DOHH2 (cell line): ENCODE results near the gene RER1.

ENCODE experiments used
- H3F3A ChIP-seq: fragments of 200-600 bp; sonication (generic), shearing (Covaris generic); 2 replicates; pipeline ENCODE4 v1.6.0; 2016; ENCODE audit warnings: antibody characterized with exemption, mild to moderate bottlenecking; ENCODE audit not compliant: control insufficient read depth, insufficient read depth
- H3K27ac ChIP-seq: fragments of 200-600 bp; sonication (generic); 2 replicates; pipeline ENCODE4 v1.5.1; 2014; ENCODE audit warnings: low read depth, mild to moderate bottlenecking, low read length, moderate library complexity
- H3K27me3 ChIP-seq: fragments of 200-600 bp; sonication (generic); 2 replicates; pipeline ENCODE4 v1.6.1; 2014; ENCODE audit warnings: mild to moderate bottlenecking, low read length, mixed read lengths; ENCODE audit not compliant: control insufficient read depth
- H3K36me3 ChIP-seq: fragments of 200-600 bp; sonication (generic); 2 replicates; pipeline ENCODE4 v1.6.1; 2014; ENCODE audit warnings: mild to moderate bottlenecking, low read length, moderate library complexity, mixed read lengths; ENCODE audit not compliant: control insufficient read depth
- H3K4me1 ChIP-seq: fragments of 200-600 bp; sonication (generic); 2 replicates; pipeline ENCODE4 v1.6.1; 2014; ENCODE audit warnings: mild to moderate bottlenecking, low read length, mixed read lengths; ENCODE audit not compliant: control insufficient read depth
- H3K4me2 ChIP-seq: fragments of 200-600 bp; sonication (generic); 2 replicates; pipeline ENCODE4 v1.6.0; 2014; ENCODE audit warnings: mild to moderate bottlenecking, low read length, moderate library complexity
- H3K4me3 ChIP-seq: fragments of 200-600 bp; sonication (generic); 2 replicates; pipeline ENCODE4 v1.5.1; 2014; ENCODE audit warnings: mild to moderate bottlenecking, low read length, mixed read lengths
- H3K79me2 ChIP-seq: fragments of 200-600 bp; sonication (generic); 2 replicates; pipeline ENCODE4 v1.6.1; 2014; ENCODE audit warnings: mild to moderate bottlenecking, low read length, mixed read lengths; ENCODE audit not compliant: control insufficient read depth
- H3K9me2 ChIP-seq: fragments of 200-600 bp; sonication (generic); replicated peaks from 2 replicates; pipeline ENCODE4 v1.6.1; 2014; ENCODE audit warnings: mild to moderate bottlenecking, low read length, mixed read lengths; ENCODE audit not compliant: control insufficient read depth
- H3K9me3 ChIP-seq: fragments of 200-600 bp; sonication (generic); 2 replicates; pipeline ENCODE4 v1.6.1; 2014; ENCODE audit warnings: antibody characterized with exemption, low read length, mixed read lengths; ENCODE audit not compliant: control insufficient read depth, insufficient read depth
- H4K20me1 ChIP-seq: fragments of 200-600 bp; sonication (generic); 2 replicates; pipeline ENCODE4 v1.6.0; 2014; ENCODE audit warnings: low read depth, mild to moderate bottlenecking, antibody characterized with exemption, low read length, moderate library complexity; ENCODE audit not compliant: control insufficient read depth, insufficient read depth
- CTCF ChIP-seq: fragments of 200-600 bp; sonication (generic); IDR thresholded peaks from one replicate; pipeline ENCODE4 v1.5.1; 2014; ENCODE audit warnings: antibody characterized with exemption, mild to moderate bottlenecking, low read depth, low read length; ENCODE audit not compliant: poor library complexity, severe bottlenecking
- EZH2phosphoT487 ChIP-seq: fragments of 200-600 bp; sonication (generic); IDR thresholded peaks from 2 replicates; pipeline ENCODE4 v1.6.1; 2017; ENCODE audit warnings: borderline replicate concordance, mild to moderate bottlenecking, antibody characterized with exemption, low read length, moderate library complexity, mixed read lengths

RER1 gene

GRCh38 chr1:2413495-2414296 lies 22.1 kb downstream of the RER1 start:
- H3K27me3 ChIP-seq = no peaks in the 10 kb centered on the region
- peak overlapping the region; percentile 89 for H3K4me3 ChIP-seq
- no peak for TF ChIP-seq CTCF
- TF ChIP-seq EZH2phosphoT487 = no peak
- H3K4me2 ChIP-seq = peak overlapping the region; percentile 88
- 0 out of 2 replicates have a peak, but pooled peaks cover 4% of the 10 kb centered on the region for H4K20me1 ChIP-seq
- no peaks in the 10 kb centered on the region for H3K9me2 ChIP-seq
- H3F3A ChIP-seq = 0 out of 2 replicates have a peak, but pooled peaks cover 10% of the 10 kb centered on the region
- peaks cover 29% of the 10 kb centered on the region for H3K79me2 ChIP-seq
- peaks cover 12% of the 10 kb centered on the region for H3K36me3 ChIP-seq
- no peaks in the 10 kb centered on the region for H3K9me3 ChIP-seq
- H3K4me1 ChIP-seq = peaks cover 43% of the 10 kb centered on the region
- peak overlapping the region; percentile 77 for H3K27ac ChIP-seq

- H3K4me3 ChIP-seq = peak overlapping the region; percentile 89
- H3F3A ChIP-seq = 0 out of 2 replicates have a peak, but pooled peaks cover 10% of the 10 kb centered on the region
- TF ChIP-seq EZH2phosphoT487 (no peak), CTCF (peak; percentile 92)
- no peaks in the 10 kb centered on the region for H3K9me2 ChIP-seq
- no peaks in the 10 kb centered on the region for H3K9me3 ChIP-seq
- peak overlapping the region; percentile 88 for H3K4me2 ChIP-seq
- H3K4me1 ChIP-seq = peaks cover 43% of the 10 kb centered on the region
- H3K27me3 ChIP-seq = no peaks in the 10 kb centered on the region
- H4K20me1 ChIP-seq = 0 out of 2 replicates have a peak, but pooled peaks cover 4% of the 10 kb centered on the region
- H3K36me3 ChIP-seq = peaks cover 12% of the 10 kb centered on the region
- peaks cover 29% of the 10 kb centered on the region for H3K79me2 ChIP-seq
- H3K27ac ChIP-seq = peak overlapping the region; percentile 77
Observed at GRCh38 chr1:2414297-2414958, 22.8 kb downstream of the RER1 start.

GRCh38 chr1:2415337-2415736 lies 23.7 kb downstream of the RER1 start:
- TF ChIP-seq CTCF (no peak), EZH2phosphoT487 (no peak)
- Histone ChIP-seq H4K20me1 (0 out of 2 replicates have a peak, but pooled peaks cover 4% of the 10 kb centered on the region), H3K36me3 (peaks cover 12% of the 10 kb centered on the region), H3K9me2 (no peaks in the 10 kb centered on the region), H3F3A (0 out of 2 replicates have a peak, but pooled peaks cover 10% of the 10 kb centered on the region), H3K4me1 (peaks cover 43% of the 10 kb centered on the region), H3K79me2 (peaks cover 29% of the 10 kb centered on the region), H3K4me2 (peak overlapping the region; percentile 88), H3K9me3 (no peaks in the 10 kb centered on the region), H3K4me3 (peak overlapping the region; percentile 89), H3K27ac (peak overlapping the region; percentile 77), H3K27me3 (no peaks in the 10 kb centered on the region)
